ENCODE results near the gene TIMMDC1.
A peak's percentile ranks its signal among the peaks of the same experiment; 100 is the strongest.

TIMMDC1 gene

GRCh38 chr3:119498186-119499011 lies at the start of gene TIMMDC1:
TIMMDC1 (plus strand) TSS chr3:119498547; CDS start chr3:119498734, 187 bp downstream.
- Histone ChIP-seq H3K36me3 (ENCODE audit: insufficient read depth, insufficient read length, low read length) (peaks cover 33% of the 10 kb centered on the region), H3K4me1 (ENCODE audit: insufficient read depth, insufficient read length) (no peaks in the 10 kb centered on the region), H3K9ac (ENCODE audit: insufficient read length, low read depth) (peak within 1 kb of the TSS; percentile 98), H3K27me3 (ENCODE audit: insufficient read depth, insufficient read length) (no peaks in the 10 kb centered on the region), H3K9me3 (ENCODE audit: insufficient read depth, low read length) (no peaks in the 10 kb centered on the region), H3K4me3 (ENCODE audit: insufficient read length, low read depth) (peak within 1 kb of the TSS; percentile 97)
- DNase-seq (ENCODE audit: low read depth, low spot score): peak; percentile 95
- TF ChIP-seq YY1 (IDR thresholded peaks at IDR 0.05; ENCODE audit: insufficient read depth, insufficient read length) (no peak), ZNF274 (IDR thresholded peaks at IDR 0.05; ENCODE audit: low read depth, low read length) (no peak), SUZ12 (IDR thresholded peaks at IDR 0.05; ENCODE audit: extremely low read depth, insufficient read depth, insufficient read length) (no peak)

- Histone ChIP-seq H3K4me3 (ENCODE audit: insufficient read length, low read depth) (no peak overlapping the region), H3K4me1 (ENCODE audit: insufficient read depth, insufficient read length) (no peaks in the 10 kb centered on the region), H3K9ac (ENCODE audit: insufficient read length, low read depth) (no peak overlapping the region), H3K36me3 (ENCODE audit: insufficient read depth, insufficient read length, low read length) (peaks cover 90% of the 10 kb centered on the region), H3K27me3 (ENCODE audit: insufficient read depth, insufficient read length) (no peaks in the 10 kb centered on the region), H3K9me3 (ENCODE audit: insufficient read depth, low read length) (no peaks in the 10 kb centered on the region)
- DNase-seq (ENCODE audit: low read depth, low spot score): no peak
- TF ChIP-seq ZNF274 (IDR thresholded peaks at IDR 0.05; ENCODE audit: low read depth, low read length) (no peak), SUZ12 (IDR thresholded peaks at IDR 0.05; ENCODE audit: extremely low read depth, insufficient read depth, insufficient read length) (no peak), YY1 (IDR thresholded peaks at IDR 0.05; ENCODE audit: insufficient read depth, insufficient read length) (no peak)
These were observed 44.5 kb upstream of the TIMMDC1 start for GRCh38 chr3:119453822-119454221.

GRCh38 chr3:119456469-119456868 lies 41.9 kb upstream of the TIMMDC1 start:
- TF ChIP-seq YY1 (IDR thresholded peaks at IDR 0.05; ENCODE audit: insufficient read depth, insufficient read length) (no peak), SUZ12 (IDR thresholded peaks at IDR 0.05; ENCODE audit: extremely low read depth, insufficient read depth, insufficient read length) (no peak), ZNF274 (IDR thresholded peaks at IDR 0.05; ENCODE audit: low read depth, low read length) (no peak)
- peaks cover 92% of the 10 kb centered on the region for H3K36me3 ChIP-seq (ENCODE audit: insufficient read depth, insufficient read length, low read length)
- no peak for DNase-seq (ENCODE audit: low read depth, low spot score)
- H3K9me3 ChIP-seq (ENCODE audit: insufficient read depth, low read length): no peaks in the 10 kb centered on the region
- H3K4me3 ChIP-seq (ENCODE audit: insufficient read length, low read depth): no peak overlapping the region
- H3K9ac ChIP-seq (ENCODE audit: insufficient read length, low read depth): no peak overlapping the region
- H3K4me1 ChIP-seq (ENCODE audit: insufficient read depth, insufficient read length): no peaks in the 10 kb centered on the region
- H3K27me3 ChIP-seq (ENCODE audit: insufficient read depth, insufficient read length): no peaks in the 10 kb centered on the region

- DNase-seq (ENCODE audit: low read depth, low spot score): no peak
These were observed 41.1 kb upstream of the TIMMDC1 start for GRCh38 chr3:119457246-119457645.

GRCh38 chr3:119463171-119464169 lies 34.9 kb upstream of the TIMMDC1 start, which contains the start of gene TMEM39A:
TMEM39A (minus strand) TSS chr3:119463615; CDS start chr3:119462074, 1,541 bp downstream.
- no peaks in the 10 kb centered on the region for H3K4me1 ChIP-seq (ENCODE audit: insufficient read depth, insufficient read length)
- peak within 1 kb of the TSS; percentile 97 for H3K9ac ChIP-seq (ENCODE audit: insufficient read length, low read depth)
- H3K27me3 ChIP-seq (ENCODE audit: insufficient read depth, insufficient read length): no peaks in the 10 kb centered on the region
- peak within 1 kb of the TSS; percentile 90 for H3K4me3 ChIP-seq (ENCODE audit: insufficient read length, low read depth)
- no peaks in the 10 kb centered on the region for H3K9me3 ChIP-seq (ENCODE audit: insufficient read depth, low read length)
- H3K36me3 ChIP-seq (ENCODE audit: insufficient read depth, insufficient read length, low read length): peaks cover 37% of the 10 kb centered on the region
- peak; percentile 98 for DNase-seq (ENCODE audit: low read depth, low spot score)
- TF ChIP-seq SUZ12 (IDR thresholded peaks at IDR 0.05; ENCODE audit: extremely low read depth, insufficient read depth, insufficient read length): no peak
- peak; percentile 84 for TF ChIP-seq YY1 (IDR thresholded peaks at IDR 0.05; ENCODE audit: insufficient read depth, insufficient read length)
- no peak for TF ChIP-seq ZNF274 (IDR thresholded peaks at IDR 0.05; ENCODE audit: low read depth, low read length)

More at GRCh38 chr3:119457246-119457645, 41.1 kb upstream of the TIMMDC1 start:
- Histone ChIP-seq H3K27me3 (ENCODE audit: insufficient read depth, insufficient read length) (no peaks in the 10 kb centered on the region), H3K36me3 (ENCODE audit: insufficient read depth, insufficient read length, low read length) (peaks cover 94% of the 10 kb centered on the region), H3K4me1 (ENCODE audit: insufficient read depth, insufficient read length) (no peaks in the 10 kb centered on the region), H3K4me3 (ENCODE audit: insufficient read length, low read depth) (no peak overlapping the region), H3K9me3 (ENCODE audit: insufficient read depth, low read length) (no peaks in the 10 kb centered on the region), H3K9ac (ENCODE audit: insufficient read length, low read depth) (no peak overlapping the region)
- no peak for TF ChIP-seq SUZ12 (IDR thresholded peaks at IDR 0.05; ENCODE audit: extremely low read depth, insufficient read depth, insufficient read length)
- TF ChIP-seq YY1 (IDR thresholded peaks at IDR 0.05; ENCODE audit: insufficient read depth, insufficient read length): no peak
- TF ChIP-seq ZNF274 (IDR thresholded peaks at IDR 0.05; ENCODE audit: low read depth, low read length): no peak

GRCh38 chr3:119468041-119468440 lies 30.3 kb upstream of the TIMMDC1 start:
- peaks cover 2% of the 10 kb centered on the region for H3K4me1 ChIP-seq (ENCODE audit: insufficient read depth, insufficient read length)
- peaks cover 17% of the 10 kb centered on the region for H3K36me3 ChIP-seq (ENCODE audit: insufficient read depth, insufficient read length, low read length)
- H3K27me3 ChIP-seq (ENCODE audit: insufficient read depth, insufficient read length): no peaks in the 10 kb centered on the region
- no peak for DNase-seq (ENCODE audit: low read depth, low spot score)
- no peaks in the 10 kb centered on the region for H3K9me3 ChIP-seq (ENCODE audit: insufficient read depth, low read length)
- TF ChIP-seq YY1 (IDR thresholded peaks at IDR 0.05; ENCODE audit: insufficient read depth, insufficient read length) (no peak), ZNF274 (IDR thresholded peaks at IDR 0.05; ENCODE audit: low read depth, low read length) (no peak), SUZ12 (IDR thresholded peaks at IDR 0.05; ENCODE audit: extremely low read depth, insufficient read depth, insufficient read length) (no peak)
- H3K9ac ChIP-seq (ENCODE audit: insufficient read length, low read depth): peak overlapping the region; percentile 63
- peak overlapping the region; percentile 80 for H3K4me3 ChIP-seq (ENCODE audit: insufficient read length, low read depth)

All from NT2/D1 (cell line).